A549 (cell line): ENCODE data around the gene SLC2A1. TPM values are rescaled to one million over a fixed set of nuclear protein-coding genes. Genes with fewer than 3 reads are reported as not detected.

Source experiments
- ATAC-seq, 2 experiments: fragments of 200-7000 bp in 1 of 2; fragments of >200 bp in 1 of 2; cut with Nextera tagmentation in 1 of 2; cut with Tn5 transposase in 1 of 2; 3 replicates each; pipeline versions ENCODE4 v1.8.0 to v1.9.1; 2018 to 2020; ENCODE audit warnings: mild to moderate bottlenecking in 1 of 2, moderate library complexity in 1 of 2
- CTCF ChIA-PET: fragments of 300-600 bp; sonication (Branson Sonifier 250); formaldehyde crosslinking; extraction: SDS; loops from one replicate; lab custom pipeline; 2021; ENCODE audit warnings: antibody characterized with exemption, inconsistent platforms; lab: Yijun Ruan, JAX
- POLR2A ChIA-PET: fragments of 350-600 bp; formaldehyde crosslinking; extraction: SDS; loops from one replicate; lab custom pipeline; 2021; ENCODE audit warnings: antibody characterized with exemption, inconsistent platforms; lab: Yijun Ruan, JAX
- DNase-seq, 2 experiments: peaks; one replicate each; pipeline versions ENCODE4 v3.0.0 to v3.0.0-alpha.2; 2011 to 2016; ENCODE audit warnings: low read depth in 1 of 2, low spot score in 1 of 2
- FAIRE-seq: peaks from 2 replicates; lab custom pipeline; 2011; peaks lifted over from hg19 to GRCh38; lab: Jason Lieb, UNC
- H3K27ac ChIP-seq, 2 experiments: fragments of >200 bp; sonication (Bioruptor Twin); formaldehyde crosslinking; 3 replicates each; pipeline ENCODE4 v1.5.1; 2016 to 2017
- H3K4me1 ChIP-seq: fragments of >200 bp; sonication (Bioruptor Twin); formaldehyde crosslinking; 3 replicates; pipeline ENCODE4 v1.6.1; 2016
- H3K4me2 ChIP-seq: fragments of >200 bp; sonication (Bioruptor Twin); formaldehyde crosslinking; 3 replicates; pipeline ENCODE4 v1.6.1; 2016
- H3K4me3 ChIP-seq: fragments of >200 bp; sonication (Bioruptor Twin); formaldehyde crosslinking; 3 replicates; pipeline ENCODE4 v1.5.1; 2016
- H3K9me3 ChIP-seq: fragments of >200 bp; sonication (Bioruptor Twin); formaldehyde crosslinking; 3 replicates; pipeline ENCODE4 v1.6.1; 2016
- CBX8 ChIP-seq: fragments of 200-600 bp; sonication (generic); IDR thresholded peaks from 2 replicates; pipeline ENCODE4 v1.6.1; 2016
- CEBPB ChIP-seq, 2 experiments: fragments of >200 bp in 1 of 2; sonication (Bioruptor Twin) in 1 of 2; formaldehyde crosslinking in 1 of 2; IDR thresholded peaks; 2 replicates each; pipeline ENCODE4 v1.6.1; 2012 to 2016
- CHD2 ChIP-seq: fragments of 150-350 bp; IDR thresholded peaks from 2 replicates; pipeline ENCODE4 v1.6.1; 2014; ENCODE audit warnings: low read length; ENCODE audit not compliant: partially characterized antibody
- CHD4 ChIP-seq: fragments of 200-600 bp; sonication (generic); IDR thresholded peaks from 2 replicates; pipeline ENCODE4 v1.6.1; 2016; ENCODE audit warnings: antibody characterized with exemption, mild to moderate bottlenecking, borderline replicate concordance
- EHMT2 ChIP-seq: fragments of 200-600 bp; sonication (generic); IDR thresholded peaks from 2 replicates; pipeline ENCODE4 v1.6.1; 2016; ENCODE audit warnings: antibody characterized with exemption, low read depth, mild to moderate bottlenecking, moderate library complexity
- EP300 ChIP-seq, 2 experiments: fragments of >200 bp; sonication (Bioruptor Twin); formaldehyde crosslinking; IDR thresholded peaks; 2 replicates in 1 of 2; 3 replicates in 1 of 2; pipeline ENCODE4 v1.6.1; 2016 to 2017
- FOSB ChIP-seq: fragments of 250-450 bp; sonication (Bioruptor Pico); IDR thresholded peaks from 2 replicates; pipeline ENCODE4 v1.5.0; 2020; ENCODE audit warnings: mild to moderate bottlenecking, moderate library complexity
- GATA3 ChIP-seq: IDR thresholded peaks from 2 replicates; pipeline ENCODE4 v1.6.1; 2012; ENCODE audit warnings: borderline replicate concordance
- HDAC2 ChIP-seq: fragments of 200-600 bp; sonication (generic); IDR thresholded peaks from 2 replicates; pipeline ENCODE4 v1.6.1; 2016
- HEYL ChIP-seq: fragments of 250-450 bp; sonication (Bioruptor Pico); IDR thresholded peaks from 2 replicates; pipeline ENCODE4 v1.8.0; 2021; ENCODE audit warnings: mild to moderate bottlenecking, moderate library complexity
- HOXA7 ChIP-seq: fragments of 250-450 bp; sonication (Bioruptor Pico); IDR thresholded peaks from 2 replicates; pipeline ENCODE4 v1.5.0; 2020; ENCODE audit warnings: mild to moderate bottlenecking, moderate library complexity
- HOXB5 ChIP-seq: fragments of 250-450 bp; sonication (Bioruptor Pico); IDR thresholded peaks from 2 replicates; pipeline ENCODE4 v1.5.0; 2020; ENCODE audit warnings: mild to moderate bottlenecking, moderate library complexity
- JUN ChIP-seq, 2 experiments: fragments of >200 bp; sonication (Bioruptor Twin); formaldehyde crosslinking; IDR thresholded peaks; 2 replicates in 1 of 2; 3 replicates in 1 of 2; pipeline ENCODE4 v1.6.1; 2016 to 2017
- KDM5A ChIP-seq: fragments of 200-600 bp; sonication (generic); IDR thresholded peaks from 2 replicates; pipeline ENCODE4 v1.6.1; 2016; ENCODE audit warnings: antibody characterized with exemption, mild to moderate bottlenecking
- NPAS2 ChIP-seq: fragments of 250-450 bp; sonication (Bioruptor Pico); IDR thresholded peaks from 2 replicates; pipeline ENCODE4 v1.8.0; 2022; ENCODE audit warnings: mild to moderate bottlenecking, moderate library complexity, borderline replicate concordance
- NR3C1 ChIP-seq: fragments of >200 bp; sonication (Bioruptor Twin); formaldehyde crosslinking; IDR thresholded peaks from 3 replicates; pipeline ENCODE4 v1.6.1; 2017
- PHF8 ChIP-seq: fragments of 200-600 bp; sonication (generic); IDR thresholded peaks from 2 replicates; pipeline ENCODE4 v1.6.1; 2016; ENCODE audit warnings: low read depth, mild to moderate bottlenecking, antibody characterized with exemption, moderate library complexity, borderline replicate concordance
- POLR2A ChIP-seq: IDR thresholded peaks from 2 replicates; pipeline ENCODE4 v1.6.1; 2012; ENCODE audit warnings: mild to moderate bottlenecking, low read length
- POLR2AphosphoS2 ChIP-seq: conservative IDR thresholded peaks from 2 replicates; pipeline ENCODE4 v1.6.1; 2012; ENCODE audit warnings: low read length, improper control_type of control experiment, inconsistent platforms
- RAD21 ChIP-seq, 2 experiments: fragments of >200 bp in 1 of 2; sonication (Bioruptor Twin) in 1 of 2; formaldehyde crosslinking in 1 of 2; IDR thresholded peaks in 1 of 2; conservative IDR thresholded peaks in 1 of 2; 2 replicates in 1 of 2; 3 replicates in 1 of 2; pipeline ENCODE4 v1.6.1; 2012 to 2018; ENCODE audit warnings: inconsistent platforms in 1 of 2
- RFX5 ChIP-seq: fragments of 450-650 bp; IDR thresholded peaks from 2 replicates; pipeline ENCODE4 v1.7.1; 2014; ENCODE audit warnings: antibody characterized with exemption, mild to moderate bottlenecking, moderate library complexity
- SMC3 ChIP-seq: fragments of >200 bp; sonication (Bioruptor Twin); formaldehyde crosslinking; IDR thresholded peaks from 3 replicates; pipeline ENCODE4 v1.6.1; 2018; ENCODE audit warnings: inconsistent platforms
- TP53 ChIP-seq: fragments of 250-450 bp; sonication (Bioruptor Pico); IDR thresholded peaks from 2 replicates; pipeline ENCODE4 v1.5.0; 2021; ENCODE audit warnings: mild to moderate bottlenecking, moderate library complexity
- ZC3H11A ChIP-seq: fragments of 450-650 bp; IDR thresholded peaks from 2 replicates; pipeline ENCODE4 v1.6.1; 2014; ENCODE audit warnings: antibody characterized with exemption, mild to moderate bottlenecking
- ZNF302 ChIP-seq: fragments of 250-450 bp; sonication (Bioruptor Pico); IDR thresholded peaks from 2 replicates; pipeline ENCODE4 v1.9.0; 2021; ENCODE audit warnings: inconsistent platforms, mild to moderate bottlenecking, moderate library complexity
- ZSCAN20 ChIP-seq: fragments of 250-450 bp; sonication (Bioruptor Pico); IDR thresholded peaks from 2 replicates; pipeline ENCODE4 v1.8.0; 2022; ENCODE audit warnings: mild to moderate bottlenecking, moderate library complexity
- WGBS: methylation state at CpG from one replicate; pipeline ENCODE4 v1.1.6; 2017; ENCODE audit errors: missing lambda C conversion rate; 5-methylcytosine and 5-hydroxymethylcytosine counted together
- polyA plus RNA-seq, 4 experiments: library from polyadenylated mRNA; depleted of rRNA in 3 of 4; stranded (reverse); fragments of >200 nt; fragmentation: RNase III in 1 of 4; extraction: RNeasy Plus Mini Kit Qiagen cat#74134 plus additional on column Dnase treatment in 1 of 4; gene quantifications; 2 replicates in 3 of 4; 3 replicates in 1 of 4; pipeline ENCODE4 v1.2.3, GENCODE V29; 2011 to 2017
- TF ChIP-seq, protein P1 (sequence below): fragments of 200-600 bp; sonication (generic); IDR thresholded peaks from 2 replicates; pipeline ENCODE4 v1.6.1; 2016; ENCODE audit warnings: antibody characterized with exemption, mild to moderate bottlenecking, moderate library complexity
- TF ChIP-seq, protein P2 (sequence below): fragments of 250-450 bp; sonication (Bioruptor Pico); IDR thresholded peaks from 2 replicates; pipeline ENCODE4 v1.5.0; 2020; ENCODE audit warnings: low read depth, mild to moderate bottlenecking, moderate library complexity
- TF ChIP-seq, protein P3 (sequence below): fragments of >200 bp; sonication (Bioruptor Twin); formaldehyde crosslinking; IDR thresholded peaks from 3 replicates; pipeline ENCODE4 v1.6.1; 2016

Gene SLC2A1
- polyA plus RNA-seq, 2 of the 4 experiments (the other 2 are of a cell fraction): 106 to 124 TPM

DNA sequence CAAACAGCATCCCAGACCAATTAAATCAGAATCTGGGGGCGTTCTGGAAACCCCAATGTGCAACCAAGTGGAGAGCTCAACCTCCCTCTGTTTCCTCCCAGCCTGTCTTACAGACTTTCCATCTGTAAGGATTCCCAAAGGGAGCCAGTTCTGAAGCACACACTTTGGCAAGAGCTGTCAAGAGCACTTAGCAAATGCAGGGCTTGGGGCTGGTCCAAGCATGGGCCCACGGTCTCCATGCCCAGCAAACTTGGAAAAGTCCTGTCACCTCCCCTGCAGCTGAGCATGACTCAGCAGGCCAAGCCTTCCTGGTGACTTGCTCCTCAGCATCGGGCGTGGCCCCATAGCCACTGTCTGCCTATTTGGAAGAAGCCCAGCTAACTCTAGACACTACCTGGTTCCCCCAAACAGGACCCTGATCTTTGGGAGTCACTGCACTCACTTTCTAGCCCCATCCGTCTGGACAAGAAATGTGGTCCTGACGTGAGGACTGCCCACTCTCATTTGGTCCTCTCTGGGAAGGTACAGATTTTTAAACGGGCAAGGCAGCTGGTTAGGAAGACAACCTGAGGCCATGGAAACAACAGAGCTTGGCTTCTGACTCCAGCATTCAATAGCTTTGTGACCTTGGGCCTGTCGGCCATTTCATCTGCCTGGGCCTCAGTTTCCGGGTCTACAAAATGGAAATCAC lies 16.9 kb downstream of the SLC2A1 start (continued):
- no peak for TF ChIP-seq ZSCAN20 (CRISPR knock-in tag)
- TF ChIP-seq POLR2A: no peak
- TF ChIP-seq HDAC2: no peak
- TF ChIP-seq, protein P1, sequence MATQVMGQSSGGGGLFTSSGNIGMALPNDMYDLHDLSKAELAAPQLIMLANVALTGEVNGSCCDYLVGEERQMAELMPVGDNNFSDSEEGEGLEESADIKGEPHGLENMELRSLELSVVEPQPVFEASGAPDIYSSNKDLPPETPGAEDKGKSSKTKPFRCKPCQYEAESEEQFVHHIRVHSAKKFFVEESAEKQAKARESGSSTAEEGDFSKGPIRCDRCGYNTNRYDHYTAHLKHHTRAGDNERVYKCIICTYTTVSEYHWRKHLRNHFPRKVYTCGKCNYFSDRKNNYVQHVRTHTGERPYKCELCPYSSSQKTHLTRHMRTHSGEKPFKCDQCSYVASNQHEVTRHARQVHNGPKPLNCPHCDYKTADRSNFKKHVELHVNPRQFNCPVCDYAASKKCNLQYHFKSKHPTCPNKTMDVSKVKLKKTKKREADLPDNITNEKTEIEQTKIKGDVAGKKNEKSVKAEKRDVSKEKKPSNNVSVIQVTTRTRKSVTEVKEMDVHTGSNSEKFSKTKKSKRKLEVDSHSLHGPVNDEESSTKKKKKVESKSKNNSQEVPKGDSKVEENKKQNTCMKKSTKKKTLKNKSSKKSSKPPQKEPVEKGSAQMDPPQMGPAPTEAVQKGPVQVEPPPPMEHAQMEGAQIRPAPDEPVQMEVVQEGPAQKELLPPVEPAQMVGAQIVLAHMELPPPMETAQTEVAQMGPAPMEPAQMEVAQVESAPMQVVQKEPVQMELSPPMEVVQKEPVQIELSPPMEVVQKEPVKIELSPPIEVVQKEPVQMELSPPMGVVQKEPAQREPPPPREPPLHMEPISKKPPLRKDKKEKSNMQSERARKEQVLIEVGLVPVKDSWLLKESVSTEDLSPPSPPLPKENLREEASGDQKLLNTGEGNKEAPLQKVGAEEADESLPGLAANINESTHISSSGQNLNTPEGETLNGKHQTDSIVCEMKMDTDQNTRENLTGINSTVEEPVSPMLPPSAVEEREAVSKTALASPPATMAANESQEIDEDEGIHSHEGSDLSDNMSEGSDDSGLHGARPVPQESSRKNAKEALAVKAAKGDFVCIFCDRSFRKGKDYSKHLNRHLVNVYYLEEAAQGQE: no peak
- no peak for TF ChIP-seq EP300 (IDR thresholded peaks at IDR 0.05)
- TF ChIP-seq, protein P2, sequence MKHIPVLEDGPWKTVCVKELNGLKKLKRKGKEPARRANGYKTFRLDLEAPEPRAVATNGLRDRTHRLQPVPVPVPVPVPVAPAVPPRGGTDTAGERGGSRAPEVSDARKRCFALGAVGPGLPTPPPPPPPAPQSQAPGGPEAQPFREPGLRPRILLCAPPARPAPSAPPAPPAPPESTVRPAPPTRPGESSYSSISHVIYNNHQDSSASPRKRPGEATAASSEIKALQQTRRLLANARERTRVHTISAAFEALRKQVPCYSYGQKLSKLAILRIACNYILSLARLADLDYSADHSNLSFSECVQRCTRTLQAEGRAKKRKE (CRISPR knock-in tag): peak; percentile 8; the same call in 1 of the 2 replicates
- no peak for TF ChIP-seq CBX8

DNA sequence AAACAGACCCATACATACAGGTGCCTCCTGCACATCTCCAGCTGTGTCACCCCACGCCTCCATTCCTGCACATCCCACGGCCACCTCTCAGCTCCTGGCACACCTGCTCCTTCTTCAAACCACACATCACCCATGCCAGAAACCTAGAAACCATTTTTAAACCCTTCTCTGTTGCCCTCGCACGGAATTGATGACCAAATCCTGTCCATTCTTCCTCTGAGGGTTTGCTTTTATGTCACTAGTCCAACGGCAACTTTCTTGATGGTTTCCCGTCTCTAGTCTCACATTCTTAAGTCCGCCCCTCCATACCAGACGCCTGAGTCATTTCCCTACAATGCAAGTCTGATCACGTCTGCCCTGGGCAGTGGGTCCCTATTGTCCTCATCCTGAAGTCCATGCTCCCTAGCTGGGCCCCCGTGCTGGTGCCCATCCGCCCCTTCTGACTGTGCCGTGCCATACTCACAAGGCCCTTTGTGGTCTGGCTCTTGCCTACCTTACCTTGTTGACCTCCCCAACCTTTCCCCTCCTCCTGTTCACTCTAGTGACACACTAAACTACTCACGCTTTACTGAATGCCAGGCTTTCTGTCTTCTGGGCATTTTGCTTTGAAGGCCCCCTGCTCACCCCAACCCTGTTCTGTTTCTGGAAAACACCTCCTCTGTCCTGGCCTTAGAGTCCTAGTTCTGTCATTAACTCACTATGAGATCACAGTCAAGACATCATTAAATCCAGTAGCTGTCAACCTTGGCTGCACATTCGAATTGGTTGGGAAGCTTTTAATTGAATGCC lies 17.6 kb downstream of the SLC2A1 start:
- CTCF ChIA-PET: interaction anchor here (0.8 to 2.5 kb wide), 5 partner anchors 9 to 133 kb away, joined by 3 to 7 read pairs (median 6); no protein-coding TSS in a partner anchor
- Histone ChIP-seq H3K4me2 (peak overlapping the region; percentile 76), H3K4me3 (0 out of 3 replicates have a peak overlapping the region, but pooled peaks have one; percentile 15), H3K4me1 (peaks cover 100% of the 10 kb centered on the region), H3K27ac (peak overlapping the region; percentile 91 to 99), H3K9me3 (no peaks in the 10 kb centered on the region)
- POLR2A ChIA-PET: interaction anchor here (1.3 to 1.6 kb wide), 2 partner anchors 17 to 26 kb away, joined by 3 to 4 read pairs; no protein-coding TSS in a partner anchor
- WGBS: 5% methylated on average over 14 of the region's 14 CpGs
- DNase-seq (peak in 1 of 2 experiments; percentile 95), ATAC-seq (peak; percentile 30 to 60; a peak in 5 of 6 replicates), FAIRE-seq (no peak)
- no peak; a peak in 1 of 5 replicates for TF ChIP-seq RAD21 (conservative IDR thresholded peaks at IDR 0.05 in 1 of 2, IDR thresholded peaks at IDR 0.05 in 1 of 2)
- 0 out of 2 replicates have a peak, but pooled peaks have one; percentile 45 for TF ChIP-seq HOXA7
- TF ChIP-seq, protein P2 (CRISPR knock-in tag): no peak
- TF ChIP-seq POLR2AphosphoS2: no peak
- TF ChIP-seq HEYL (CRISPR knock-in tag): peak; percentile 50; the same call in 1 of the 2 replicates
- 0 out of 2 replicates have a peak, but pooled peaks have one; percentile 49 for TF ChIP-seq HOXB5 (CRISPR knock-in tag)
- no peak for TF ChIP-seq TP53
- TF ChIP-seq CEBPB (IDR thresholded peaks at IDR 0.05): peak in 1 of 2 experiments; percentile 33; a peak in 1 of 4 replicates
- no peak; the same call in 1 of the 2 replicates for TF ChIP-seq FOSB (CRISPR knock-in tag)
- no peak for TF ChIP-seq CHD2
- TF ChIP-seq EHMT2: no peak
- TF ChIP-seq KDM5A: no peak
- no peak for TF ChIP-seq ZC3H11A
- TF ChIP-seq PHF8: no peak
- no peak for TF ChIP-seq CHD4
- TF ChIP-seq SMC3: no peak
- TF ChIP-seq RFX5: no peak
- TF ChIP-seq JUN (IDR thresholded peaks at IDR 0.05): peak in 1 of 2 experiments; percentile 60; a peak in 2 of 5 replicates
- peak; percentile 78 for TF ChIP-seq GATA3
- no peak for TF ChIP-seq ZNF302 (CRISPR knock-in tag)
- TF ChIP-seq, protein P3, sequence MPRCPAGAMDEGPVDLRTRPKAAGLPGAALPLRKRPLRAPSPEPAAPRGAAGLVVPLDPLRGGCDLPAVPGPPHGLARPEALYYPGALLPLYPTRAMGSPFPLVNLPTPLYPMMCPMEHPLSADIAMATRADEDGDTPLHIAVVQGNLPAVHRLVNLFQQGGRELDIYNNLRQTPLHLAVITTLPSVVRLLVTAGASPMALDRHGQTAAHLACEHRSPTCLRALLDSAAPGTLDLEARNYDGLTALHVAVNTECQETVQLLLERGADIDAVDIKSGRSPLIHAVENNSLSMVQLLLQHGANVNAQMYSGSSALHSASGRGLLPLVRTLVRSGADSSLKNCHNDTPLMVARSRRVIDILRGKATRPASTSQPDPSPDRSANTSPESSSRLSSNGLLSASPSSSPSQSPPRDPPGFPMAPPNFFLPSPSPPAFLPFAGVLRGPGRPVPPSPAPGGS: no peak
- no peak for TF ChIP-seq NPAS2
- no peak for TF ChIP-seq NR3C1
